ENCODE data around the gene SLC39A11.

- TF ChIP-seq CTCF (IDR thresholded peaks at IDR 0.05; ENCODE audit: insufficient read depth, low read depth, low read length): no peak
- no peak for TF ChIP-seq EZH2 (IDR thresholded peaks at IDR 0.05; ENCODE audit: insufficient read depth, low read length)
Observed at GRCh38 chr17:72860778-72861177, 231.7 kb downstream of the SLC39A11 start.

Data from astrocyte (in vitro differentiated cells and primary cell).